Measurements from ENCODE around the gene ELL2.
A peak's percentile ranks its signal among the peaks of the same experiment; 100 is the strongest.
"Not testable (repeated sequence)": the region's sequence is repeated elsewhere in the genome, so short reads cannot be mapped to it uniquely, and the experiment has no call there.

Gene ELL2

DNA sequence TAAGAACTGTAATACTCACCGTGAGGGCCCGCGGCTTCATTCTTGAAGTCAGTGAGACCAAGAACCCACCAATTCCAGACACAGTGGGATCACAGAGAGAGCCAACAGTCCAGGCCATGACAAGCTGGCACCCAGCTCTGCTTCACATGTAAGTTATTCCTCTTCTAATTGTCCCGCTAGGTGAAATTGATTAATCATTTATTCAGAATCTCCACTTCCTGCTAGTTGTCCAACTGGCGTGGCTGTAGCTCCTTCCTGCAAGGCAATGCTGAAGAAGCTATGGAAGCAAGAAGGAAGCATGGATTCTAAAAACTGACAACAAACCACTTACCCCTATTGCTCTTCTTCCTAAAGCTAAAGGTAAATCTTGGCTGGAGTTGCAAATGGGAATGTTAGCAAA, 109.1 kb downstream of the ELL2 start:
- TF ChIP-seq, protein P1, sequence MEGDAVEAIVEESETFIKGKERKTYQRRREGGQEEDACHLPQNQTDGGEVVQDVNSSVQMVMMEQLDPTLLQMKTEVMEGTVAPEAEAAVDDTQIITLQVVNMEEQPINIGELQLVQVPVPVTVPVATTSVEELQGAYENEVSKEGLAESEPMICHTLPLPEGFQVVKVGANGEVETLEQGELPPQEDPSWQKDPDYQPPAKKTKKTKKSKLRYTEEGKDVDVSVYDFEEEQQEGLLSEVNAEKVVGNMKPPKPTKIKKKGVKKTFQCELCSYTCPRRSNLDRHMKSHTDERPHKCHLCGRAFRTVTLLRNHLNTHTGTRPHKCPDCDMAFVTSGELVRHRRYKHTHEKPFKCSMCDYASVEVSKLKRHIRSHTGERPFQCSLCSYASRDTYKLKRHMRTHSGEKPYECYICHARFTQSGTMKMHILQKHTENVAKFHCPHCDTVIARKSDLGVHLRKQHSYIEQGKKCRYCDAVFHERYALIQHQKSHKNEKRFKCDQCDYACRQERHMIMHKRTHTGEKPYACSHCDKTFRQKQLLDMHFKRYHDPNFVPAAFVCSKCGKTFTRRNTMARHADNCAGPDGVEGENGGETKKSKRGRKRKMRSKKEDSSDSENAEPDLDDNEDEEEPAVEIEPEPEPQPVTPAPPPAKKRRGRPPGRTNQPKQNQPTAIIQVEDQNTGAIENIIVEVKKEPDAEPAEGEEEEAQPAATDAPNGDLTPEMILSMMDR (conservative IDR thresholded peaks at IDR 0.05; ENCODE audit: low read length) = no peak
- no peak overlapping the region for H3K4me3 ChIP-seq (ENCODE audit: low read length)
- no peak for DNase-seq (ENCODE audit: low read depth)

DNA sequence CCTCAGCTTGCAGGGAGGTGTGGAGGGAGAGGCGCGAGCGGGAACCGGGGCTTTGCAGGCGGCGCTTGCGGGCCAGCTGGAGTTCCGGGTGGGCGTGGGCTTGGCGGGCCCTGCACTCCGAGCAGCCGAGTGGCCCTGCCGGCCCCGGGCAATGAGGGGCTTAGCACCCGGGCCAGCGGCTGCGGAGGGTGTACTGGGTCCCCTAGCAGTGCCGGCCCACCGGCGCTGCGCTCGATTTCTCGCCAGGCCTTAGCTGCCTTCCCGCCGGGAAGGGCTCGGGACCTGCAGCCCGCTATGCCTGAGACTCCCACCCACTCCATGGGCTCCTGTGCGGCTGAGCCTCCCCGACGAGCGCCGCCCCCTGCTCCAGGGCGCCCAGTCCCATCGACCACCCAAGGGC, 110.5 kb downstream of the ELL2 start:
- H3K4me3 ChIP-seq (ENCODE audit: low read length); DNase-seq (ENCODE audit: low read depth): not testable (repeated sequence)

DNA sequence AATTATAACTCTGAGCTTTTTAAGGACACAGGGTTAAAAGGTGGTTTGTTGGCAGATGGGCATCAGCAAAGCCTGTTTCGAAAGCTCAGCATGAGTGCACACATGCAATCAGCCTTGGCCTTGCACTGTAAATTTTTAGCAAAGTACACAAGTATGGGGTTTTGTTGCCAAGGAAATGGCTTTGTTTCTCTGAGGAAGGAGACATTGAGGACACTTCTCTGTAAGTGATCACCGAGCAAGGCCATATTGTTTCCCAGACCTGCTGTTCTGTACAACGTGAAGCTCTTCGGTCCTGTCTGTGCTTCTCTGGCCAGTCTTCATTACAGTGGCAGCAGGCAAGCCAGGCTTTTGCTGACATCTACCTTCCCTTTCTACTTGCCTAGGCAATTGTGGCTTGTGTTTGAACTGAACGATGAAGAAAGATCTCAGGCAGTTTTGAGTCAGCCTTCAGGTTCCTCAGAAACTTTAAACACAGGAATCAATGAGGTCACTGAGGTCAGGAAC, 111.2 kb downstream of the ELL2 start:
- peak; percentile 78 for DNase-seq (ENCODE audit: low read depth)
- TF ChIP-seq, protein P1 (conservative IDR thresholded peaks at IDR 0.05; ENCODE audit: low read length) = no peak

DNA sequence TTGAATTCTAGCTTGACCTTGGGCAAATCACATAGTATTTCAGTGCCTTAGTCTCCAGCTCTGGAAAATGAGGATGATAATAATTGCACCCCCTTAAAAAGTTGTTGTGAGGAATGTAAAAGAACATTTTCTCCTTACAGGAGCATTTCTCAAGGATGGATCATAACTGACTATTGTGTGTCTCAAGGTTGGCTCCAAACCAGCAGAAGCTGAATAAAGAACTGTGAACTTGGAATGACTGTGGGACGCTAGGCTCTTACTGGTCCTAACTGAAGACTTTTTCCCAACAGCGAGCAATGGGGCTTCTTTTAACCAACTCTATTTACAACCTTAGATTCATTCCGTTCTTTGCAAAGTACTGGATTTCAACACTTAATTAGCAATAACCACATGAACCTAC, 113.0 kb downstream of the ELL2 start:
- DNase-seq (ENCODE audit: low read depth) = peak; percentile 63
- TF ChIP-seq, protein P1 (conservative IDR thresholded peaks at IDR 0.05; ENCODE audit: low read length) = no peak
- no peak overlapping the region for H3K4me3 ChIP-seq (ENCODE audit: low read length)

More for the DNA sequence above, 111.2 kb downstream of the ELL2 start:
- no peak overlapping the region for H3K4me3 ChIP-seq (ENCODE audit: low read length)

DNA sequence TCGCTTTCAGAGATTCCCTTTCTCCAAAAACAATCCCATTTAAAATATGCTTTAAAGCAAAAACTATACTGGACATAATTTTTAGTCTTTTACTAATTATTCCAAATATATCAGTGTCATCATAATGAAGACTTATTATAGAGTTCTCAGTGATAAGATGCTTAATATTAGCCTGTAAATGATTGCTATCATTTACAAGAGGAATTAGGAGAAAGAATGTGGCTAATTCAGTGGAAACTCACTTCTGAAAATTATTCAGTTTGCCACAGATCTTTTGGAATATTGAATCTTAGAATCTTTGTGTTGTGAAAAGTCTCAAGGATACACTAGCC, 114.4 kb downstream of the ELL2 start:
- DNase-seq (ENCODE audit: low read depth) = no peak
- TF ChIP-seq, protein P1 (conservative IDR thresholded peaks at IDR 0.05; ENCODE audit: low read length) = no peak
- H3K4me3 ChIP-seq (ENCODE audit: low read length) = no peak overlapping the region

DNA sequence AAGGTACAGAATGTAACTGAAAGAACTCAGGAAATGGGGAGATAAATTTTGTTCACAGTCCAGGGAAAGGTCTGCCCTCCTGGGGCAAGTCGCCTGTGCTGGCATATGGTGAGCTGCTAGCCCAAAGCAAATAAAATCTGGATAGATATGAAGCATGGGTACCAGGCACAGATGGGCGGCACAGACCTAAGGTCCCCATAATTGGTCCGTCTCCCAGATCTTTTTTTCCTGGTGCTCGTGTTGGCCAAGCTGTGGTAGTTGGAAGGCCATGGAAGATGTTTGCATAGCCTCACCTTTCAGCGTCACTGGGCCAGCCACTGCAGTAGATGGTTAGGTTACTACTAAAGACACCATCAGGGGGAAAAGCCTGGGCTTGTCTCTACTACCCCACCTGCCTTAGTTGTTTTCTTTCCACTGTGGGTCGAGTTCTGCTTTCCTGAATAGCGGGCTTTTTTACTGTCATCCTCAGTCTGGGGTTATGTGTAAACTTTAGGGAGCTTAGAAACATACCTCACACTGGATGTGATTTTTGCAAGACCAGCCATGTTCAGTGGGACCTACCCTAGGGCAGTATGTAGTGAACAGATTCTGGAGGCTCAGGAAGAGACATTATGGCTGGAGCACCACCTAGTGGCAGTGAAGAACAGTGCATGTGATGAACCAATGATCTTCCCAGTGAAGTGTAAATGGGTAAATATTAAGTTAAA, 114.9 kb downstream of the ELL2 start:
- no peak overlapping the region for H3K4me3 ChIP-seq (ENCODE audit: low read length)
- TF ChIP-seq, protein P1 (conservative IDR thresholded peaks at IDR 0.05; ENCODE audit: low read length) = peak; percentile 99
- DNase-seq (ENCODE audit: low read depth) = peak; percentile 78

DNA sequence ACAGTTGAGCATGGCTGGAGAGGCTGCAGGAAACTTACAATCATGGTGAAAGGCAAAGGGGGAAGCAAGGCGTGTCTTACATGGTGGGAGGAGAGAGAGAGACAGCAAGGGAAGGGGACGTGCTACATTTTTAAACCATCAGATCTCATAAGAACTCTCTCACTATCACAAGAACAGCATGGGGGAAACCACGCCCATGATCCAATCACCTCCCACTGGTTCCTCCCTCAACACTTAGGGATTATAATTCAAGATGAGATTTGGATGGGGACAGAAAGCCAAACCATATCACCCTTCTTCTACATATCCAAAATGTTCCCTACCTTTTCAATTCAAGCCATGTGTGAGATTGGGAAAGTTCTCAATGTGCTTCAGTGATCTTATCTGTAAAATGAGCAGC, 116.3 kb downstream of the ELL2 start:
- H3K4me3 ChIP-seq (ENCODE audit: low read length) = no peak overlapping the region
- no peak for DNase-seq (ENCODE audit: low read depth)
- TF ChIP-seq, protein P1 (conservative IDR thresholded peaks at IDR 0.05; ENCODE audit: low read length) = no peak
